NCI-H345 treated with DMSO at 0.1 percent for 48 hours (cell line): ENCODE results near the gene BACH2.
A peak's percentile ranks its signal among the peaks of the same experiment; 100 is the strongest.
"Not testable (repeated sequence)": the region's sequence is repeated elsewhere in the genome, so short reads cannot be mapped to it uniquely, and the experiment has no call there.

Experiments used
- DNase-seq: peaks from one replicate; lab custom pipeline; 2025; ENCODE audit not compliant: unreplicated experiment; lab: John Stamatoyannopoulos, UW

Gene BACH2

DNA sequence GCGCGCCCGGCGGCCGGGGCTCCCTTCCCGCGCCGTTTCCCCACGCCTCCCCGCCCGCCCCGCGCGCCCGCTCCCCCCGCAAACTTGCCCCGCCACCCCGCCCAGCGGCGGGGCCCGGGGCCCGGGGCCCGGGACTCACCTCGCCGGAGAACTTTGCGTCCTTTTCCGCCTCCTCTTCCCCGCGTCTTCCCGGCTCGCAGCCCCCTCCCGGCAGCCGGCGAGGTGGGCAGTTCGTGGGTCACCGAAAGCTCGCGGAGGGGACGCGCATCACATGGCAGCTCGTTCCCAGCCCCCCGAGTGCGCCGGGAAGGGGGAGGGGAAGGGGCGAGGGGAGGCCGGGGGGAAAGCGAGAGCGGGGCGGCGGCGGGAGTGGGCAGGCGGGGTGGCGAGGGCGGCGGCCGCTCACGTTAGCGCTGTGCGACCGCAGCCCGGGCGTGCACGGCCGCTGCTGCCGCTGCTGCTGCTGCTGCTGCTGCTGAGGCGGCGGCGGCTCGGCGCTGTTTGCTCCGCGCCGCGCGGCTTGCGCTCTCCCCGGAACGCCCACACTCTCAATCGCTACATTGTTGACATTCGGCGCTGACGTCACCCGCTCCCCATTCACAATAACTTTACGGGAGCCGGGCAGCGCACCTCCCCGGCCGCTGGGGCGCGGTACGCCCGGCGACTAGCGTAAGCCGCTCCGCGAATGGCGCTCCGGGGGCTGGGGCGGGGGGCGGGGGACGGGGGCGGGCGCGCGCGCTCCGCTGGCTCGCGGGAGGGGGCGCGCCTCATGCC lies at the start of gene BACH2:
Gene BACH2 (minus strand): TSS at position 503 of the 774 bp plus-strand sequence. CDS start 287,999 bp downstream, outside the sequence.
- peak; percentile 76 for DNase-seq

DNA sequence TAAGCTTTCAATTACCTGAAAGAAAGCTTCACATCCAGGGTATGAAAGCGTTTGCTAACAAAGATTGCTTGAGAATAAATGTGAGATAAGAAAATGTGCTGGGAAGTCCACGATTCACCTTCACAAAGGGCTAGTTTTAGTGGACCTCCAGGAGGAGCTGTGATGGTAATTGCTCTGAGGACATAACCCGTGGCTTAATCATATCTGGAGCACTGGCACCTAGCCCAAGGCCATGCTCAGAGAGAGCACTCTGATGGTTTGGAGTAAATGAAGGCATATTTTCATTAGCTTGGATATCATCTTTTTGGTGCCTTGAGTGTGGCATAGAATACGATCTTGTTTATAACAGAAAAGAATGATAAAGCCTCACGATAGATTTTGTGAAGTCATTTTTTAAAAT lies 46.9 kb upstream of the BACH2 start:
- DNase-seq = no peak

DNA sequence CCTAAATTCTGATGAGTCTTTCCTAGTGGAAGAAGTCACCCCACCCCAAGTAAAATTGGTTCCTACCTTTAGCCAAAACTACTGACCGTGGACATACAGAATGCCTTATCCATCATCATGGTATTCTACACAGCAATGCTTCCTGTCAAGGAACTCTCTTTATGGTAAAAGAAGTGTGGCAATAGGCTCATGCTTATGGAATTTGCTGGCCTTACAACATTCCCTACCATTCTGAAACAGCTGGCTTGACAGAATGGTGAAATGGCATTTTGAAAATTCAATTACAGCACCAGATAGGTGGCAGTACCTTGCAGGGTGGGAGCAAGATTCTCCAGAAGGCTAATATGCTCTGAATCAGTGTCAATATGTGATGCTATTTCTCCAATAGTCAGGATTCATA lies 41.8 kb upstream of the BACH2 start:
- no peak for DNase-seq

DNA sequence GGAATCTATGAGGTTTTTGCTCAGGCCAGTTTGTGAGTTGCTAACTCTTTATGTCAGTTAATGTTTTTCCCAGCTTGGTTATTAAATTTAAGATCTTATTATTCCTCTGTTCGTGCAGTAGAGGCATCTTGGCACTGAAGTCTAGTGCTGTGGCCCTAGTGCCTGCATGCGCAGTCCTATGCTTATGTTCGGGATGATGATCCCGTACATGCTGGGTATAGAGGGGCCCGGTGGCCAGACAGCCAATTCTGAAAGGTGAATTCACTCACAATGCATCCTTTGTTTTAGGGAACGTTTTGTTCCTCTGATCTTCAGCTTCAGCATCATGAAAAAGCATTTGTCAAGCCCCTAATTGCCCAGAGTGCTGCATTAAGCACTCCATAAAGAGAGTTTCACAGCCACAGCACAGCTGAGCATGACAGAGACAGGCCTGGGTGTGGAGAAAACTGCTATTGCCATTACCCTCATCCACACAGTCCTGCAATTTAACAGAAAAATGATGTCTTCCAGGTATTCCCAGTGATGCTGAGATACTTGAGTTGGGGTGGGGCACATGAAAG lies 39.8 kb upstream of the BACH2 start:
- no peak for DNase-seq

DNA sequence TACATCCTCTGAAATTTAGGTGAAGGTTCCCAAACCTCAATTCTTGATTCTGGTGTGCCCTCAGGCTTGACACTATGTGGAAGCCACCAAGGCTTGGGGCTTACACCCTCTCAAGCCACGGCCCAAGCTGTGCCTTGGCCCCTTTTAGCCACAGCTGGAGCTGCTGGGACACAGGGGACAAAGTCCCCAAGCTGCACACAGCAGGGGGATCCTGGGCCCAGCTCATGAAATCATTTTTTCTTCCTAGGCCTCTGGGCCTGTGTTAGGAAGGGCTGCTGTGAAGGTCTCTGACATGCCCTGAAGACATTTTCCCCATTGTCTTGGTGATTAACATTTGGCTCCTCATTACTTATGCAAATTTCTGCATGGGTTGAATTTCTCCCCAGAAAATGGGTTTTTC lies 37.3 kb upstream of the BACH2 start:
- no peak for DNase-seq

DNA sequence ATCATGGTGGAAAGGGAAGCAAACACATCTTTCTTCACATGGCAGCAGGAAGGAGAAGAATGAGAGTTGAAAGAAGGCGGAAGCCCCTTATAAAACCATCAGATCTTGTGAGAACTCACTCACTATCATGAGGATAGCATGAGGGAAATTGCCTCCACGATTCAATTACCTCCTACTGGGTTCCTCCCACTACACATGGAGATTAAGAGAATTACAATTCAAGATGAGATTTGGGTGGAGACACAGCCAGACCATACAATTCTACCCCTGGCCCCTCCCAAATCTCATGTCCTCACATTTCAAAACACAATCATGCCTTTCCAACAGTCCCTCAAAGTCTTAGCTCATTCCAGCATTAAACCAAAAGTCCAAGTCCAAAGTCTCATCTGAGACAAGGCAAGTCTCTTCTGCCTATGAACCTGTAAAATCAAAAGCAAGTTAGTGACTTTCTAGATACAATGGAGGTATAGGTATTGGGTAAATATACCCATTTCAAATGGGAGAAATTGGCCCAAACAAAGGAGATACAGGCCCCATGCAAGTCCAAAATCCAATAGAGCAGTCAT lies 36.4 kb upstream of the BACH2 start:
- not testable (repeated sequence) for DNase-seq

DNA sequence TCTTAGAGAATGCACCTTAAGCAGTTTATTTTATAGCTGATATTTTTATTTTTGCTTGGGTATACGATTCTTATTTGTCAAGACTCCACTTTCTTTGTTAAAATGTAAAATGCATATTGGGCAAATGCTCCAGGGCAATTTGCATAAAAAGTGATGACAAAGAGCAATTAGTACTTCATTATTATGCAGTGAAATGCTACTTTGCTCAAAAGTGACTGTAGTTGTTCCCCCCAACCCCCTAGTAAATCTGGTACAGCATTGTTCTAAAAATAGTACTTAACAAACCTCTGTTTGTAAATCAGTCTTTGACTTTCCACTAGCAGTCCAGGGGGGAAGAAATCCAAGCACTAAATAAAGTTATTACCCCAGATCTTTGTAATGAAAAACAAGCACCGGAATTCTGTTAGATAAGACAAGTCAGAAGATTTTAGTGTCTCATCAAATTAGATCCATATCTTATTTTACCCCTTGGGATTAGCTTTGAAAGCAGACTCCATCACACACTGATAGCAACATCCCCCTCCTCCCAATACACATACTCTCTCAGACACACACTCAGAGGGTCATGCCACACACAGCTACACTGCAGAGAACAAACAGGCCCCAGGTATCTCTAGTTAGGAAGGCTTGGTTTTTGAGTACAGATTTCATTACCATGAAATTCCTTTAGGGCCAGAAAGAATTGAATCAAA lies 32.9 kb upstream of the BACH2 start:
- no peak for DNase-seq

DNA sequence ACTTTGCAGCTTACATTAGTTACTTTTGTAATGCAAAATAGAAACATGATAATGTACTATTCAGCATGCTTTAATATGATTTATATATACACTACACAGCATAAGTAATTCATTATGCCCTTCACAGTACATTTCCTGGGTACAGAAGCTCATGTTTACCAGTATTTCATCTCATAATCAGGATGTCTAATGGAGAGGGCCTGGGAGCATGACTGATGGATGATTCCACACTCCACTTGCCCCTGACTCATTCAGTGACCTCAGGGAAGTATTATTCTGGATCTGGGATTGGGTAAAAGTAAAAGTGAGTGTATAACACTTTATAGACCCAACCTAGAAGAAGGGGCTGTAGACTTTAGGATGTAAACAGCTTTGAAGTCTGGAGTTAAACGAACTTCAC lies 31.4 kb upstream of the BACH2 start:
- DNase-seq = no peak

DNA sequence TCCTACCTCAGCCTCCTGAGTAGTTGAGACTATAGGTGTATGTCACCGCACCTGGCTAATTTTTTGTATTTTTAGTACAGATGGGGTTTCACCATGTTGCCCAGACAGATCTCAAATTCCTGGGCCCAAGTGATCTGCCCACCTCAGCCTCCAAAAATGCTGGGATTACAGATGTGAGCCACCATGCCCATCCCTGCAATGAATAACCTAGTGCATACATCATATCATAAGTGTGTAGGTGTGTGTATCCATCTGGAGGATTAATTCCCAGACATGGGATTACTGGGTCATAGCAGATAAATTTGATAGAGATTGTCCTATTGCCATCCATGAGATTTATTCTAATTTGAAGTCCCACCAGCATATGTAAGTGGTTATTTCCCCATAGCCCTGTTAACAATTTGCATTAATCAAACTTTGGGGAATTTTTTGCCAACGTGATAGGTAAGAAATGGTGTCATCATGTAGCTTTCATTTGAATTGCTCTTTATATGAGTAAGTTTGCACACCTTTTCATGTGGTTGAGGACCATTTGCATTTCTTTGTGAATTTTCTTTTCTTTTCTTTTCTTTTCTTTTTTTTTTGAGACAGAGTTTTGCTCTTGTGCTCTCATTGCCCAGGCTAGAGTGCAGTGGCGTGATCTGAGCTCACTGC lies 29.9 kb upstream of the BACH2 start:
- no peak for DNase-seq

DNA sequence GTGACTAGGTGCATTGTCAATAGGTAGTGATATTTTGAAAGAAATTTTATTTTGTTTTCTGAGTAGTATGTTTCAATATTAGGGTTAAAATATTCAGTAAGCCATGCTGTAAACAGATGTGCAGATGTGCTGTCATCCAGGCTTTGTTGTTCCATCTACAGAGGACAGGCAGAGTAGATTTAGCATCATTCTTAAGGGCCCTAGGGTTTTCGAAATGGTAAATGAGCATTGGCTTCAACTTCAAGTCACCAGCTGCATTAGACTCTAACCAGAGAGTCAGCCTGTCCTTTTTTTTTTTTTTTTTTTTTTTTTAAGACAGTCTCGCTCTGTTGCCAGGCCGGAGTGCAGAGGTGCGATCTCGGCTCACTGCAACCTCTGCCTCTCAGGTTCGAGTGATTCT lies 27.1 kb upstream of the BACH2 start:
- DNase-seq = no peak

DNA sequence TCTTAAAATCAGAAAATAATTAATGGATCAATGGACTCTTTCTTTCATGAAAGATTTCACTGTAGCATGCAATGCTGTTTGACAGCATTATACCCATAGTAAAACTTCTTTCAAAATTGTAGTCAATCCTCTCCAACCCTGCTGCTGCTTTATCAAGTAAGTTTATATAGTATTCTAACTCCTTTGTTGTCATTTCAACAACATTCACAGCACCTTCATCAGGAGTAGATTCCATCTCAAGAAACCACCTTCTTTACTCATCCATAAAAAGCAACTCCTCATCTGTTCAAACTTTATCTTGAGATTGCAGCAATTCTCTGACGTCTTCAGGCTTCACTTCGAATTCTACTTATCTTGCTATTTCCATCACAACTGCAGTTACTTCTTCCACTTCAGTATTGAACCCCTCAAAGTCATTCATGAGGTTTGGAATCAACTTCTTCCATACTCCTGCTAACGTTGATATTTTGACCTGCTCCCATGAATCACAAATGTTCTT lies 26.4 kb upstream of the BACH2 start:
- DNase-seq = no peak

DNA sequence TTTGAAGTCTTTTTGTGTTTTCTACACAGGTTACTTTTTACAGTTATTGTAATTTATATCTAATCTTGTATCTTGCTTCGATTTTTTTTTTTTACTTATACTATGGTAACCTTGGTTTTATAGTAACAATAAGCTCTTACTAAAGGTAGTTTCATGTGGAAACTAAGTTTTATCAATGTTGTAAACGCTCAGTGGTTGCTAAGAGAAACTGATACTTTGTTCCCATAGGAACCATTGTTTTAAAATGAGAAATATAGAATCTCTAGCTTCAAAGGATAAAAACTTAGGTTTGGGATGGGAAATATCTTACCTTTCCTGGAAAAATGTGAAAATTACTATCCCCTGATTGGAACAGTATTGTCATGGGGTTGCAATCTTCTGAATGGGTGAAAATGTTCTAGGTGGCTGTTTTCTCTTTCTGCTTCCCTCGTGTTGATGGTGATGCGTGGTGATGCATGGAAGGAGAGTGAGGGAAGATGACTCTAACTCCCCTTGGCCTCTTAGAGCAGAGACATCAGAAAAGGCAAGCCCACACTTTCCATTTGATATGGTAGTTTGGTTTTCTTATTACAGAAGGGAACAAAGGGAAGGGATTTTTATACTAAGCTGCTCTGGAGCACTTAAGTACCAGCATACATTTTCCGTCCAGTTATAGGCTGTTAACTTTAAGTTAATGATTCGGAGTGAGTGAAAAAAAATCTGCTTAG lies 23.5 kb upstream of the BACH2 start:
- DNase-seq = no peak

DNA sequence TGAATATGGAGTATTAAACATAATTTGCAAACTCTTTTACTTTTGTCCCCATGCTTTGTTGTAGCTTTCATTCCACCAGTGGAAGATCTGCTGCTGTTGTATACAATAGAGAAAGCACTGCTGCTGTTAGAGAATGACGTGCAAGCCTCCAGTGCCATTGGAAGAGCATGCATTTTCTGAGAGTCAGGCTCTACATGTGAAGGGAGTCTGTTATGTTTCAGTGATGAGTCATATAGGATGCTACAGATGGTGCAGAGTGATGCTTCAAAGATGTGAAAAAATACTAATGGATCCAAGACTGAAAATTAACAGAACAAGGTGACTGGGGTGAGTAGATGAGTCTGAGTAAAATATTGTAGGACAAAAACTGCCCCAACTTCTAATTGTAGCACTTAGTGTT lies 22.4 kb upstream of the BACH2 start:
- DNase-seq = no peak

DNA sequence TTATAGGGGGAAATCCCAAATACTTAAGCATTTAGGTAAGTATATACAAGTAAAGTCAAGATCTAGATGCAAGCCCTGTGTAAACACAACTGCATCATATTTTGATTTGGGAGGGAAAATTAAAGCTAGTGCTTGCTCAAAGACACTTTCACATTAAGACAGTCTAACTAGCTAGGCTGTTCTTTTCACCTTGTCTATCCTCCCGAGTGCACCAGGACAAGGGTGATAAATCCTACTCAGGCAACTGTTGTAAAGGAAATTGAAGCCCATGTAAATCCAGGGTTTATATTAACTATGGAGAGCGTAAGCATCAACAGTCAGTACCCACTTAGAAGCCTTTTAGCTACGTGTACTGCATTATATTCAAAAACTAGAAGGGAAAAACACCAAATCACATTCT lies 19.3 kb upstream of the BACH2 start:
- no peak for DNase-seq

DNA sequence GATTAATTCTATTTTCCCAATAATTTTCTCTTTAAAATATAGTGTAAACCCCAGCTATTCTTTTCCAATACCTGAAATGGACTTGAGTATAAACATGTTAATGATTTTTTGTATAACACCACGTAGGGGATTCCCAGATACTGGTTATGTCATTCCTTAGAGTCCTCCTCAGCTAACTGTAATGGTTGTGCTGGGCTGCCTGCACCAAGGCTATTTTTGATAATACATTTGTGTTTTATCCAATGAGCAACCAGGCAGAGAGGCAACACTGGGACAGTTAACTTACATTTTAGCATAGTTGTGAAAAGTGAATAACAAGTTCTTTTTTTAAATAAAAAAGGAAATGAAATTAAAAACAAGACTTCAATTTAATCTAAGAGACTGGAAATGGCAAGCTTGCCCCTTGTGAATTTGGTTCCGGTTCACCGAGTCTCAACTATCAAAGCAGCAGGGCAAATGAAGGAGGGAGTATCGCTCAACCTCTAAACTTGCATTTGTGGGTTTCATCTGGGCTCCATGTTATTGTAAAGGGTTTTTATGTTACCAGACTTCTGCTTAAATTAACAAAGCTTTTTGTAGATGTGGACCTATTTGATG lies 18.8 kb upstream of the BACH2 start:
- no peak for DNase-seq

DNA sequence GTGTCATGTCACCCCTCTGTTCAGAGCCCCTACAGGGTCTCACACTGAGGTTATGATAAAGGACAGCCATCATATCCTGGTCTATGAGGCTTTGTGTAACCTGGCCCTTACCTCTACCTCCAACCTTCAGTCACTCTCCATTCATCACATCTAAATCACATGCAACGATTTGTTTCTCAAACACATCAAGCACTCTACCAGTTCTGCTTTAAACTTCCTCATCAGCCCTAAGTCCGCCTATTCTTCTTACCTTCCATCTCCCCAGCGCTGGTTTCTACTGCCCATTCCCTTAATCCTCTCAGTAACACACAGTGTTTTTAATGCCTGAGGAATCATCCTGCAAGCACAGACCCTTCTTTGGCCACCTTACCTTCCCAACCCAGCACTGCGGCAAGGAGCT lies 17.9 kb upstream of the BACH2 start:
- no peak for DNase-seq

DNA sequence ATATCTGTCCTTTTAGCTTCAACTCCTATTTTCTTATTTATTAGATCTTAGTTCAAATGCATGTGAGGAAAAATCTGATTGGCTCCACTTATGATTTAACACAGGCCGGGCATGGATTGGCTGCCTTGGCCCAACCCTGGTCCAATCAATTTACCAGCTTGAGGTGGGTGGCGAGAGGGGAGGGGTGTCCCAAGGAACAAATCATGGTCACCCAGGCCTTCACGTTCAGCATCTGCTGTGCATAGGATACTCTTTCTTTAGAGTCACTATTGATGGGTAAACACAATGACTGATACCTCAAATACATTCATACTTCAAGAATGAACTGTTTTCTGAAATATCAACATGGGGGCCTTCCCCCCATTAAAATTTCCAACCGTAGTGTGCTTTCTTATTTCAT lies 14.9 kb upstream of the BACH2 start:
- DNase-seq = no peak

DNA sequence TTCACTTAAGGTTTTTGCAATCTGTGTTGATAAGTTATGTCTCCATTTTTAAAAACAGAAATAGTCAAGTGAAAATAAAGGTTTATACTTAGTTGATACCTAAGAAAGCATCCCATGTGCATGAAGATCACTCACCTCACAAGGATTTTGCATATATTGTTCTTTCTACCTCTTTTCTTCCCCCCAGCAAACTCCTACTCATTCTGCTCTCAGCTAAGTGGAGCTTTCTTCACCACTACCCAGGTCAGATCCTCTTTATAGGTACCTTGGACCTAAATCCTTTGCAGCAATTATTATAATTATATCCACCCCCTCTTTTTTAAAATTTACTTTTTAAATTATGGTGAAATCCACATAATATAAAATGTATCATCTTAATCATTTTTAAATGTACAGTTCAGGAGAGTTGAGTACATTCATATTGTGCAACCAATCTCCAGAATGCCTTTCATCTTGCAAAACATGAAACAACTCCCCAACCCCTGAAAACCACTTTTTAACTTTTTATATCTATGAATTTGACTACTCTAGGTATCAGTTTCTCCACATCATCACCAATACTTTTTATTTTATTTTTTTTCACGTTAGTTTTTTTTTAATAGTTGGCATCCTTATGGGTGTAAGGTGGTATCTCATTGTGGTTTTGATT lies 9.3 kb upstream of the BACH2 start:
- DNase-seq = no peak

DNA sequence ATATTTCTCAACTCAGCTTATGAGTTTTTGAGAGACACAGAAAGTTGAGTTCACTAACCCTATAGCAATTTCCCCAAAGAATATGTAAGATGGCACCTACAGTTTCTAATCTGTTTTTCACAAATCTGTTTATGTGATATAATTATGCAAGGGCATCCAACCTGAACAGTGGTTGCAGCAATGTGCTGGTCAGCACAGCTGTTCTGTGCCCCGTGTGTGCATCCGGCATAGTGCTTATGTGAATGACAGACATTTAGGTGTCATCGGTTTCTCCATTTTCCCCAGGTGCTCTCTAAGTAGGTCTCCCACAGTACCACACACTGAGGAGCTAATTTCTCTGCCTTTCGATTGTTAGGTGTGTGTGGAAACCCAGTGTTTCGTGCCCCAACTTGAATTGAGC lies 7.7 kb upstream of the BACH2 start:
- DNase-seq = no peak

DNA sequence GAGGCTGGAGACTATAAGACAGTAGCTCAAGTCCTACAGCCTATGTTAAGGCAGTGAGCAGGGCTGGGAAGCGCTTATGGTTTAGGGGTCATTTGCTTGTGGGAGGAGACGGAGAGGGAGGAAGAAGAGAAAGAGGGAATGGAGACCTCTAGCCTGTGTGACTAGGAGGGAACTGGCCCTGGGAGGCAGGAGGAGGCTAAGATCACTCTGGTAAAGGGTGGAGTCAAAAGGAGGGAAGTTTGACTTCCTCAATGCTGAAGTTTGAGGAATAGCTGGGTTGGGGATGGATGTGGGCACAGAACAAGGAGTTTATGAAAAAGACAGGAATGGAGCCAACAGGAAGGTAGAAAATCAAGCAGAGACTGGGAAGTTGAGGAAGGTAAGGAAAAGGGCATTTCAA lies 6.4 kb upstream of the BACH2 start:
- no peak for DNase-seq
